ENCODE data around the gene IQGAP3.

- no peak for TF ChIP-seq POLR2A (IDR thresholded peaks at IDR 0.05)
- no peak for TF ChIP-seq CTCF (IDR thresholded peaks at IDR 0.05)
These were observed 49.9 kb downstream of the IQGAP3 start for GRCh38 chr1:156522443-156522970.

All from uterus (tissue), 2 donors.